ENCODE data around the gene GHITM. TPM values are rescaled to one million over a fixed set of nuclear protein-coding genes. Genes with fewer than 3 reads are reported as not detected.

The GHITM gene
- polyA plus RNA-seq, 4 donors: 142 to 301 (median 244) TPM

- Histone ChIP-seq H3K27ac (ENCODE audit: low read depth in 1 of 3, low read length in 2 of 3) (no peak overlapping the region), H3K27me3 (ENCODE audit: control insufficient read depth in 3 of 3, insufficient read depth in 3 of 3, low read length in 3 of 3) (peaks cover 0 to 5% (median 0%) of the 10 kb centered on the region in 3 donors), H3K4me3 (ENCODE audit: low read depth in 1 of 3, low read length in 3 of 3) (no peak overlapping the region), H3K9me3 (ENCODE audit: control insufficient read depth in 2 of 2, insufficient read depth in 1 of 2, low read depth in 1 of 2, low read length in 1 of 2) (no peaks in the 10 kb centered on the region), H3K36me3 (ENCODE audit: control insufficient read depth in 3 of 3, insufficient read depth in 2 of 3, low read depth in 1 of 3, low read length in 3 of 3) (no peaks in the 10 kb centered on the region), H3K4me1 (ENCODE audit: control insufficient read depth in 3 of 3, insufficient read depth in 2 of 3, low read depth in 1 of 3, low read length in 2 of 3) (no peaks in the 10 kb centered on the region)
- peak in 1 of 2 donors; percentile 32 for DNase-seq
- FAIRE-seq: no peak
- 31 to 50% (median 45%) methylated on average over 4 of the region's 4 CpGs for WGBS, 3 donors
These were observed 45.2 kb downstream of the GHITM start for GRCh38 chr10:84184517-84184916.

- 62 to 70% (median 69%) methylated on average over 11 of the region's 11 CpGs for WGBS, 3 donors
- Histone ChIP-seq H3K36me3 (ENCODE audit: control insufficient read depth in 3 of 3, insufficient read depth in 2 of 3, low read depth in 1 of 3, low read length in 3 of 3) (no peaks in the 10 kb centered on the region), H3K27me3 (ENCODE audit: control insufficient read depth in 3 of 3, insufficient read depth in 3 of 3, low read length in 3 of 3) (peaks cover 0 to 5% (median 0%) of the 10 kb centered on the region in 3 donors), H3K4me3 (ENCODE audit: low read depth in 1 of 3, low read length in 3 of 3) (no peak overlapping the region), H3K4me1 (ENCODE audit: control insufficient read depth in 3 of 3, insufficient read depth in 2 of 3, low read depth in 1 of 3, low read length in 2 of 3) (no peaks in the 10 kb centered on the region), H3K27ac (ENCODE audit: low read depth in 1 of 3, low read length in 2 of 3) (no peak overlapping the region), H3K9me3 (ENCODE audit: control insufficient read depth in 2 of 2, insufficient read depth in 1 of 2, low read depth in 1 of 2, low read length in 1 of 2) (no peaks in the 10 kb centered on the region)
- no peak for FAIRE-seq
- no peak for DNase-seq
These were observed 46.3 kb downstream of the GHITM start for GRCh38 chr10:84185526-84186175.

GRCh38 chr10:84188815-84189214 is 49.5 kb downstream of the GHITM start:
- DNase-seq: peak in 1 of 2 donors; percentile 30

GRCh38 chr10:84190621-84191020 is 51.3 kb downstream of the GHITM start:
- H3K27me3 ChIP-seq (ENCODE audit: control insufficient read depth in 3 of 3, insufficient read depth in 3 of 3, low read length in 3 of 3): peaks cover 11 to 38% (median 11%) of the 10 kb centered on the region in 3 donors
- DNase-seq (no peak), FAIRE-seq (no peak)
- H3K4me3 ChIP-seq (ENCODE audit: low read depth in 1 of 3, low read length in 3 of 3): no peak overlapping the region
- no peaks in the 10 kb centered on the region for H3K36me3 ChIP-seq (ENCODE audit: control insufficient read depth in 3 of 3, insufficient read depth in 2 of 3, low read depth in 1 of 3, low read length in 3 of 3)
- no peak overlapping the region for H3K27ac ChIP-seq (ENCODE audit: low read depth in 1 of 3, low read length in 2 of 3)
- 81 to 89% (median 81%) methylated on average over 3 of the region's 3 CpGs for WGBS, 3 donors
- no peaks in the 10 kb centered on the region for H3K9me3 ChIP-seq (ENCODE audit: control insufficient read depth in 2 of 2, insufficient read depth in 1 of 2, low read depth in 1 of 2, low read length in 1 of 2)
- H3K4me1 ChIP-seq (ENCODE audit: control insufficient read depth in 3 of 3, insufficient read depth in 2 of 3, low read depth in 1 of 3, low read length in 2 of 3): peaks cover 0 to 9% (median 0%) of the 10 kb centered on the region in 3 donors

More at GRCh38 chr10:84188815-84189214, 49.5 kb downstream of the GHITM start:
- H3K4me3 ChIP-seq (ENCODE audit: low read depth in 1 of 3, low read length in 3 of 3): no peak overlapping the region
- no peaks in the 10 kb centered on the region for H3K9me3 ChIP-seq (ENCODE audit: control insufficient read depth in 2 of 2, insufficient read depth in 1 of 2, low read depth in 1 of 2, low read length in 1 of 2)
- H3K4me1 ChIP-seq (ENCODE audit: control insufficient read depth in 3 of 3, insufficient read depth in 2 of 3, low read depth in 1 of 3, low read length in 2 of 3): no peaks in the 10 kb centered on the region
- WGBS, 3 donors: 60 to 77% (median 67%) methylated on average over 3 of the region's 3 CpGs
- FAIRE-seq: no peak
- H3K27me3 ChIP-seq (ENCODE audit: control insufficient read depth in 3 of 3, insufficient read depth in 3 of 3, low read length in 3 of 3): peaks cover under 1 to 22% (median 3%) of the 10 kb centered on the region in 3 donors
- H3K36me3 ChIP-seq (ENCODE audit: control insufficient read depth in 3 of 3, insufficient read depth in 2 of 3, low read depth in 1 of 3, low read length in 3 of 3): no peaks in the 10 kb centered on the region
- no peak overlapping the region for H3K27ac ChIP-seq (ENCODE audit: low read depth in 1 of 3, low read length in 2 of 3)

- Histone ChIP-seq H3K27me3 (ENCODE audit: control insufficient read depth in 3 of 3, insufficient read depth in 3 of 3, low read length in 3 of 3) (peaks cover 11 to 43% (median 13%) of the 10 kb centered on the region in 3 donors), H3K4me3 (ENCODE audit: low read depth in 1 of 3, low read length in 3 of 3) (no peak overlapping the region), H3K27ac (ENCODE audit: low read depth in 1 of 3, low read length in 2 of 3) (no peak overlapping the region), H3K36me3 (ENCODE audit: control insufficient read depth in 3 of 3, insufficient read depth in 2 of 3, low read depth in 1 of 3, low read length in 3 of 3) (no peaks in the 10 kb centered on the region), H3K4me1 (ENCODE audit: control insufficient read depth in 3 of 3, insufficient read depth in 2 of 3, low read depth in 1 of 3, low read length in 2 of 3) (peaks cover 0 to 9% (median 0%) of the 10 kb centered on the region in 3 donors), H3K9me3 (ENCODE audit: control insufficient read depth in 2 of 2, insufficient read depth in 1 of 2, low read depth in 1 of 2, low read length in 1 of 2) (no peaks in the 10 kb centered on the region)
- DNase-seq: no peak
- FAIRE-seq: no peak
- WGBS, 3 donors: 44 to 64% (median 58%) methylated on average over 5 of the region's 5 CpGs
These were observed 51.8 kb downstream of the GHITM start for GRCh38 chr10:84191106-84191505.

- Histone ChIP-seq H3K36me3 (ENCODE audit: control insufficient read depth in 3 of 3, insufficient read depth in 2 of 3, low read depth in 1 of 3, low read length in 3 of 3) (no peaks in the 10 kb centered on the region), H3K27me3 (ENCODE audit: control insufficient read depth in 3 of 3, insufficient read depth in 3 of 3, low read length in 3 of 3) (peaks cover 11 to 55% (median 18%) of the 10 kb centered on the region in 3 donors), H3K4me1 (ENCODE audit: control insufficient read depth in 3 of 3, insufficient read depth in 2 of 3, low read depth in 1 of 3, low read length in 2 of 3) (peaks cover 0 to 9% (median 0%) of the 10 kb centered on the region in 3 donors), H3K4me3 (ENCODE audit: low read depth in 1 of 3, low read length in 3 of 3) (no peak overlapping the region), H3K27ac (ENCODE audit: low read depth in 1 of 3, low read length in 2 of 3) (no peak overlapping the region), H3K9me3 (ENCODE audit: control insufficient read depth in 2 of 2, insufficient read depth in 1 of 2, low read depth in 1 of 2, low read length in 1 of 2) (no peaks in the 10 kb centered on the region)
- DNase-seq (no peak), FAIRE-seq (no peak)
- 83 to 93% (median 89%) methylated on average over 2 of the region's 2 CpGs for WGBS, 3 donors
These were observed 54.0 kb downstream of the GHITM start for GRCh38 chr10:84193327-84193726.

GRCh38 chr10:84193846-84194423 is 54.6 kb downstream of the GHITM start:
- H3K27ac ChIP-seq (ENCODE audit: low read depth in 1 of 3, low read length in 2 of 3): no peak overlapping the region
- no peak for DNase-seq
- 30 to 41% (median 37%) methylated on average over 5 of the region's 5 CpGs for WGBS, 3 donors

GRCh38 chr10:84194424-84195043 is 55.2 kb downstream of the GHITM start, which contains the start of gene CDHR1:
TSS of gene CDHR1 (plus strand) at chr10:84194537. CDS start at chr10:84194761, 224 bp downstream.
- peak in 1 of 2 donors; percentile 65 for DNase-seq

More at GRCh38 chr10:84193846-84194423, 54.6 kb downstream of the GHITM start:
- peaks cover 0 to 9% (median 0%) of the 10 kb centered on the region in 3 donors for H3K4me1 ChIP-seq (ENCODE audit: control insufficient read depth in 3 of 3, insufficient read depth in 2 of 3, low read depth in 1 of 3, low read length in 2 of 3)
- no peaks in the 10 kb centered on the region for H3K9me3 ChIP-seq (ENCODE audit: control insufficient read depth in 2 of 2, insufficient read depth in 1 of 2, low read depth in 1 of 2, low read length in 1 of 2)
- no peaks in the 10 kb centered on the region for H3K36me3 ChIP-seq (ENCODE audit: control insufficient read depth in 3 of 3, insufficient read depth in 2 of 3, low read depth in 1 of 3, low read length in 3 of 3)
- peaks cover 11 to 50% (median 18%) of the 10 kb centered on the region in 3 donors for H3K27me3 ChIP-seq (ENCODE audit: control insufficient read depth in 3 of 3, insufficient read depth in 3 of 3, low read length in 3 of 3)
- peak overlapping the region; percentile 20 to 29 (median 28) for H3K4me3 ChIP-seq (ENCODE audit: low read depth in 1 of 3, low read length in 3 of 3)
- FAIRE-seq: no peak

More at GRCh38 chr10:84194424-84195043, 55.2 kb downstream of the GHITM start, which contains the start of gene CDHR1:
- peaks cover 0 to 9% (median 0%) of the 10 kb centered on the region in 3 donors for H3K4me1 ChIP-seq (ENCODE audit: control insufficient read depth in 3 of 3, insufficient read depth in 2 of 3, low read depth in 1 of 3, low read length in 2 of 3)
- no peak for FAIRE-seq
- no peaks in the 10 kb centered on the region for H3K36me3 ChIP-seq (ENCODE audit: control insufficient read depth in 3 of 3, insufficient read depth in 2 of 3, low read depth in 1 of 3, low read length in 3 of 3)
- no peak within 1 kb of the TSS for H3K27ac ChIP-seq (ENCODE audit: low read depth in 1 of 3, low read length in 2 of 3)
- 1 to 2% (median 2%) methylated on average over 38 to 61 of the region's 61 CpGs for WGBS, 3 donors
- H3K27me3 ChIP-seq (ENCODE audit: control insufficient read depth in 3 of 3, insufficient read depth in 3 of 3, low read length in 3 of 3): peaks cover 11 to 50% (median 18%) of the 10 kb centered on the region in 3 donors
- H3K9me3 ChIP-seq (ENCODE audit: control insufficient read depth in 2 of 2, insufficient read depth in 1 of 2, low read depth in 1 of 2, low read length in 1 of 2): no peaks in the 10 kb centered on the region
- H3K4me3 ChIP-seq (ENCODE audit: low read depth in 1 of 3, low read length in 3 of 3): peak within 1 kb of the TSS; percentile 20 to 29 (median 28)

All from small intestine (tissue), 7 donors.